GM23248 (cell line): ENCODE measurements around the gene SLC2A1. TPM values are rescaled to one million over a fixed set of nuclear protein-coding genes. Genes with fewer than 3 reads are reported as not detected.

Experiments
- DNase-seq: peaks from one replicate; pipeline ENCODE4 v3.0.0-alpha.2; 2015
- H2AFZ ChIP-seq: fragments of 200-600 bp; sonication (generic); 2 replicates; pipeline ENCODE4 v1.6.1; 2016; ENCODE audit warnings: antibody characterized with exemption
- H3F3A ChIP-seq: fragments of 200-600 bp; sonication (generic); 2 replicates; pipeline ENCODE4 v1.6.1; 2016; ENCODE audit warnings: mild to moderate bottlenecking, antibody characterized with exemption, mixed run types; ENCODE audit not compliant: insufficient read depth
- H3K27ac ChIP-seq: fragments of 200-600 bp; sonication (generic); 2 replicates; pipeline ENCODE4 v1.5.1; 2016; ENCODE audit warnings: mild to moderate bottlenecking
- H3K27me3 ChIP-seq: fragments of 200-600 bp; sonication (generic); replicated peaks from 2 replicates; pipeline ENCODE4 v1.6.1; 2016; ENCODE audit warnings: mild to moderate bottlenecking; ENCODE audit not compliant: insufficient read depth
- H3K36me3 ChIP-seq: fragments of 200-600 bp; sonication (generic); 2 replicates; pipeline ENCODE4 v1.6.1; 2016; ENCODE audit warnings: low read depth, mild to moderate bottlenecking
- H3K4me1 ChIP-seq: fragments of 200-600 bp; sonication (generic); 2 replicates; pipeline ENCODE4 v1.6.1; 2016; ENCODE audit warnings: mild to moderate bottlenecking; ENCODE audit not compliant: insufficient read depth
- H3K4me2 ChIP-seq: fragments of 200-600 bp; sonication (generic); one replicate; pipeline ENCODE4 v1.6.1; 2016; ENCODE audit warnings: mild to moderate bottlenecking; ENCODE audit not compliant: unreplicated experiment
- H3K4me3 ChIP-seq: fragments of 200-600 bp; sonication (generic); 2 replicates; pipeline ENCODE4 v1.5.1; 2016; ENCODE audit warnings: mild to moderate bottlenecking
- H3K79me2 ChIP-seq: fragments of 200-600 bp; sonication (generic); 2 replicates; pipeline ENCODE4 v1.6.1; 2016; ENCODE audit warnings: mild to moderate bottlenecking; ENCODE audit not compliant: insufficient read depth
- H3K9ac ChIP-seq: fragments of 200-600 bp; sonication (generic); 2 replicates; pipeline ENCODE4 v1.6.1; 2016; ENCODE audit warnings: mild to moderate bottlenecking
- H3K9me2 ChIP-seq: fragments of 200-600 bp; sonication (generic); 2 replicates; pipeline ENCODE4 v1.6.1; 2016; ENCODE audit warnings: mixed run types, mild to moderate bottlenecking, moderate library complexity; ENCODE audit not compliant: insufficient read depth
- H3K9me3 ChIP-seq: fragments of 200-600 bp; sonication (generic); one replicate; pipeline ENCODE4 v1.6.1; 2017; ENCODE audit warnings: low read depth
- H4K20me1 ChIP-seq: fragments of 200-600 bp; sonication (generic); 2 replicates; pipeline ENCODE4 v1.6.0; 2016; ENCODE audit not compliant: insufficient read depth
- EZH2 ChIP-seq: fragments of 200-600 bp; sonication (generic); IDR thresholded peaks from 2 replicates; pipeline ENCODE4 v1.6.1; 2018; ENCODE audit warnings: antibody characterized with exemption, mild to moderate bottlenecking; ENCODE audit not compliant: insufficient read depth, poor library complexity, severe bottlenecking
- EZH2phosphoT487 ChIP-seq: fragments of 200-600 bp; sonication (generic); IDR thresholded peaks from 2 replicates; pipeline ENCODE4 v1.6.1; 2018; ENCODE audit warnings: antibody characterized with exemption, moderate library complexity, mild to moderate bottlenecking, low read depth; ENCODE audit not compliant: insufficient read depth
- WGBS, 2 experiments: methylation state at CpG; one replicate each; pipeline ENCODE4 v1.1.6; 2015 to 2017; ENCODE audit warnings: low lambda C conversion rate in 2 of 2, low coverage in 1 of 2; ENCODE audit errors: missing lambda C conversion rate in 2 of 2; 5-methylcytosine and 5-hydroxymethylcytosine counted together
- in situ Hi-C: fragments of 300-500 bp; cut with MboI; formaldehyde crosslinking; loops from 2 replicates; pipeline ENCODE4 v1.15.0; 2020
- polyA plus RNA-seq: library from polyadenylated mRNA; unstranded; fragments of >200 nt; fragmentation: Nextera tagmentation; extraction: Ambion mirVana; gene quantifications from 2 replicates; pipeline ENCODE4 v1.2.1, GENCODE V29; 2016
- small RNA-seq: library from RNA; depleted of rRNA; stranded (forward); fragments of <200 nt; gene quantifications from one replicate; pipeline ENCODE3, GENCODE V24; 2014; ENCODE audit warnings: low read depth, low replicate concordance
- total RNA-seq: library from RNA; depleted of rRNA; stranded (reverse); fragments of >200 nt; shearing (Covaris generic); gene quantifications from 2 replicates; pipeline ENCODE4 v1.2.3, GENCODE V29; 2014; rRNA removed

The SLC2A1 gene
- total and polyA plus RNA-seq, 2 experiments from 2014 or later = 142 to 315 TPM

GRCh38 chr1:42880384-42880783 is 78.3 kb downstream of the SLC2A1 start:
- H3K4me3 ChIP-seq = no peak overlapping the region
- H3K79me2 ChIP-seq = no peaks in the 10 kb centered on the region
- H3K4me1 ChIP-seq = no peaks in the 10 kb centered on the region
- 23 to 26% methylated on average over 4 of the region's 4 CpGs for WGBS, 2 experiments
- H3K9ac ChIP-seq = no peak overlapping the region
- H3K4me2 ChIP-seq = no peak overlapping the region
- H2AFZ ChIP-seq = no peak overlapping the region
- TF ChIP-seq EZH2 = no peak
- H4K20me1 ChIP-seq = no peaks in the 10 kb centered on the region
- no peak overlapping the region for H3K27ac ChIP-seq
- no peaks in the 10 kb centered on the region for H3K9me2 ChIP-seq
- peaks cover 29% of the 10 kb centered on the region for H3K27me3 ChIP-seq
- no peak for DNase-seq
- no peaks in the 10 kb centered on the region for H3K36me3 ChIP-seq
- no peaks in the 10 kb centered on the region for H3K9me3 ChIP-seq
- no peaks in the 10 kb centered on the region for H3F3A ChIP-seq
- in situ Hi-C loops = no loop called here

GRCh38 chr1:42877380-42877779 is 81.3 kb downstream of the SLC2A1 start:
- no peaks in the 10 kb centered on the region for H3F3A ChIP-seq
- WGBS, 2 experiments = 16 to 26% methylated on average over 2 of the region's 2 CpGs
- no peaks in the 10 kb centered on the region for H3K9me2 ChIP-seq
- H3K27ac ChIP-seq = no peak overlapping the region
- H3K9ac ChIP-seq = no peak overlapping the region
- no peak for DNase-seq
- H4K20me1 ChIP-seq = no peaks in the 10 kb centered on the region
- H3K4me3 ChIP-seq = no peak overlapping the region
- in situ Hi-C loops = no loop called here
- TF ChIP-seq EZH2phosphoT487 (no peak), EZH2 (no peak)
- no peak overlapping the region for H2AFZ ChIP-seq
- H3K27me3 ChIP-seq = peaks cover 29% of the 10 kb centered on the region
- H3K4me1 ChIP-seq = no peaks in the 10 kb centered on the region
- H3K9me3 ChIP-seq = no peaks in the 10 kb centered on the region
- no peaks in the 10 kb centered on the region for H3K36me3 ChIP-seq
- no peaks in the 10 kb centered on the region for H3K79me2 ChIP-seq
- H3K4me2 ChIP-seq = no peak overlapping the region

GRCh38 chr1:42876009-42876408 is 82.7 kb downstream of the SLC2A1 start:
- H3K36me3 ChIP-seq = no peaks in the 10 kb centered on the region
- no peaks in the 10 kb centered on the region for H3K9me2 ChIP-seq
- no peak overlapping the region for H3K9ac ChIP-seq
- no peak for DNase-seq
- no peaks in the 10 kb centered on the region for H3K9me3 ChIP-seq
- H3K4me2 ChIP-seq = no peak overlapping the region
- in situ Hi-C loops = no loop called here
- TF ChIP-seq EZH2 = no peak
- TF ChIP-seq EZH2phosphoT487 = no peak
- no peak overlapping the region for H3K27ac ChIP-seq
- H3F3A ChIP-seq = no peaks in the 10 kb centered on the region
- no peak overlapping the region for H3K4me3 ChIP-seq
- H3K4me1 ChIP-seq = no peaks in the 10 kb centered on the region
- H4K20me1 ChIP-seq = no peaks in the 10 kb centered on the region
- no peak overlapping the region for H2AFZ ChIP-seq
- H3K27me3 ChIP-seq = peaks cover 29% of the 10 kb centered on the region
- H3K79me2 ChIP-seq = no peaks in the 10 kb centered on the region

Small RNA genes within 50 kb of the gene (small RNA-seq; reads per million reads assigned to genes)
- gene RNU6-880P = not detected

Other genes with a start within 250 kb of the SLC2A1 start
- not detected in 2 replicates for gene CLDN19, start 218.6 kb downstream of the SLC2A1 start, total RNA-seq
- gene CLDN19, start 218.6 kb downstream of the SLC2A1 start, polyA plus RNA-seq = not detected in 2 replicates
- 222 and 257 TPM in 2 replicates for gene P3H1, start 191.8 kb downstream of the SLC2A1 start, total RNA-seq
- 194 and 197 TPM in 2 replicates for gene P3H1, start 191.8 kb downstream of the SLC2A1 start, polyA plus RNA-seq
- 2.7 and 3.4 TPM in 2 replicates for gene C1orf50, start 191.6 kb downstream of the SLC2A1 start, total RNA-seq
- 8.1 and 10.5 TPM in 2 replicates for gene C1orf50, start 191.6 kb downstream of the SLC2A1 start, polyA plus RNA-seq
- not detected in 2 replicates for gene TMEM269, start 173.9 kb downstream of the SLC2A1 start, total RNA-seq
- 0.14 TPM in 1 of 2 replicates, not detected in the other for gene TMEM269, start 173.9 kb downstream of the SLC2A1 start, polyA plus RNA-seq
- gene ERMAP, start 141.7 kb downstream of the SLC2A1 start, total RNA-seq = 18.4 and 26.9 TPM in 2 replicates
- gene ERMAP, start 141.7 kb downstream of the SLC2A1 start, polyA plus RNA-seq = 7.0 and 7.9 TPM in 2 replicates
- gene SVBP, start 141.5 kb downstream of the SLC2A1 start, total RNA-seq = 12.5 and 16.8 TPM in 2 replicates
- 28.4 and 28.5 TPM in 2 replicates for gene SVBP, start 141.5 kb downstream of the SLC2A1 start, polyA plus RNA-seq
- gene ZNF691, start 112.3 kb downstream of the SLC2A1 start, total RNA-seq = 4.4 and 13.0 TPM in 2 replicates
- 6.2 and 6.9 TPM in 2 replicates for gene ZNF691, start 112.3 kb downstream of the SLC2A1 start, polyA plus RNA-seq
- gene EBNA1BP2, start 213.4 kb upstream of the SLC2A1 start, total RNA-seq = 113 and 120 TPM in 2 replicates
- 162 and 164 TPM in 2 replicates for gene EBNA1BP2, start 213.4 kb upstream of the SLC2A1 start, polyA plus RNA-seq
- gene CFAP57, start 213.5 kb upstream of the SLC2A1 start, total RNA-seq = 0.32 and 0.63 TPM in 2 replicates
- 0.32 and 0.35 TPM in 2 replicates for gene CFAP57, start 213.5 kb upstream of the SLC2A1 start, polyA plus RNA-seq